Activated CD8-positive, alpha-beta memory T cell treated with anti-CD3 and anti-CD28 coated beads, Interleukin-2, amount 50 U/mL, for 1 hour (primary cell): ENCODE measurements around the gene MSH5.
A peak's percentile ranks its signal among the peaks of the same experiment; 100 is the strongest.
"Not testable (repeated sequence)": the region's sequence is repeated elsewhere in the genome, so short reads cannot be mapped to it uniquely, and the experiment has no call there.

Experiments used
- DNase-seq: peaks from one replicate; pipeline ENCODE4 v3.0.0-alpha.2; 2020; ENCODE audit errors: extremely low read depth

The MSH5 gene

DNA sequence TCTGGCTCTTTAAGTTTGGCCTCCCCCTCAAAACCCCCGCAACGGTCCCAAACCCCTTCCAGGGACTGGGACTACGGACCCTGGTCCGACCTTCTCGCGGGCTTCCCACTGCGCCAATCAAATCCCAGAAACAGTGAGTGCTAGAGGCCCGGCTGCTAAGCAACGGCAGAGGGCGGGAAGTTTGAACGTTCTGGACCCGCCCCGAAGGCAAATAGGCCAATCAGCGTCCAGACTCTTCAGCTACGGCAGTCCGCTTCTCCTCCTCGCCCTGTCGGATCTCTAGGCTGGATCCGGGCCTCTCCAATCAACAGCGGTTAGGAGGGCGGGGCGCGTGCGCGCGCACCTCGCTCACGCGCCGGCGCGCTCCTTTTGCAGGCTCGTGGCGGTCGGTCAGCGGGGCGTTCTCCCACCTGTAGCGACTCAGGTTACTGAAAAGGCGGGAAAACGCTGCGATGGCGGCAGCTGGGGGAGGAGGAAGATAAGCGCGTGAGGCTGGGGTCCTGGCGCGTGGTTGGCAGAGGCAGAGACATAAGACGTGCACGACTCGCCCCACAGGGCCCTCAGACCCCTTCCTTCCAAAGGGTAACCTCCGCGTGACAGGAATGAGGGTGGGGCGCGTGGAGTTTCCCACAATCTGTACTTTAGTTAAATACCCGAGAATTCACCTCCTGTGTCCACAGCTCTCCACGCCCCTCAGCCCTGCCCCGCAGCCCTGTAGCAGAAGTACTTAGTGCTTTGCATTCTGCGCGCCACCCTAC, at the start of gene MSH5:
TSS of gene MSH5 (plus strand) at position 367 of the 758 bp plus-strand sequence. CDS start 462 bp downstream, outside the sequence.
- DNase-seq = peak; percentile 89

DNA sequence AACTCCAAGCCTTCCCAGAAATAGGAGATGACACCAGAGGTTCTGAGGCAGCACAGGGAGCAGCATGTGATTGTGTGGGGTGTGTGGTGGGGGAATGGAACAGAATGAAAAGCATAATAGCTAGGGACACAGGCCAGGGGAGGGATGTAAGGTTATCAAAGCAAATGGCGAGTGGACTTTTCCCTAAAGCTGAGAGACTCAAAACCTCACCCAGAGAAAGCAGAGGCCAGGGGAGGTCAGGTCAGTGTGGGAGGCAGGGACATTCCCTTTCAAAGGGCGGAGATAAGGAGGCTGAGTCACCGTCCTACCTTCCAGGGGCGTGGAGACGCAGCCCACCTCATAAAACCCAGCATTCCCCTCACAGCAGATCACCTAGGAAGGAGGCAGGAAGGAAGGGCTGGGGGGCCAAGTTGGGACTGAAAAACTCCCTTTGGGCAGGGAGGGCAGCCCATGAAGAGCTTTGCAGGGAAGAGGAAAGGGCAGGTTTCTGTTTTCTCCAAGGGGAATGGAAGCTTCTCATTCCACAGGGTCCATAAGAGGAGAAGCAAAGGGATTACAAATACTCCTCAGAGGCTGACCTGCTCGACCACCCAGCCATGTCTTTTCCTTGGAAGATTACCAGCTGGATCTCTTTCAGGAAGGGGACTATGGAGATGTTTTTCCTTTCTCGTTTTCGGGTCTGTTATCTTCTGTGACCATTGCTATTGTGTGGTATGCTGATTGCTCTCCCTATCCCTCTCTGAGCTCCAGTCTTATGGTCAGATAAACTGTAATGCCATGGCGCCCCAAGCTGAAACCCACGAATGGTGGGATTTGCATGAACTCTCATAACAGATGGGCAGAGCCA, 49.4 kb upstream of the MSH5 start:
- no peak for DNase-seq

DNA sequence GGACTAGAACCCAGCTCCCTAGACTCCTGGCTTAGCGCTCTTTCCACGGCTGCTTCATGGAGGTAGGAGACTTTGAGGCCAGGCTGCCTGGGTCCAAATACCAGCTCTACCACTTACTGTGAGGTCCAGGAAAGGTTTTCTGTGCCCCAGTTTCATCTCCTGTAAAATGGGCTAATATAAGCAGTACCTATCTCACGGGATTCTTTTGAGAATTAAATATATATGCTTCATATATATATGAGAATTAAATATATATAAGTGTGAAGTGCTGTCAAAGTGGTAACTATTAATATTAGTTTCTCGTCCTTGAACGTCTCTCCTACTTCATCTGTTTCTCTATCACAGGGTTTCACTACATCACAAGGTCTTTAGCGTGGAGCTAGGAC, 48.7 kb upstream of the MSH5 start:
- DNase-seq = no peak

DNA sequence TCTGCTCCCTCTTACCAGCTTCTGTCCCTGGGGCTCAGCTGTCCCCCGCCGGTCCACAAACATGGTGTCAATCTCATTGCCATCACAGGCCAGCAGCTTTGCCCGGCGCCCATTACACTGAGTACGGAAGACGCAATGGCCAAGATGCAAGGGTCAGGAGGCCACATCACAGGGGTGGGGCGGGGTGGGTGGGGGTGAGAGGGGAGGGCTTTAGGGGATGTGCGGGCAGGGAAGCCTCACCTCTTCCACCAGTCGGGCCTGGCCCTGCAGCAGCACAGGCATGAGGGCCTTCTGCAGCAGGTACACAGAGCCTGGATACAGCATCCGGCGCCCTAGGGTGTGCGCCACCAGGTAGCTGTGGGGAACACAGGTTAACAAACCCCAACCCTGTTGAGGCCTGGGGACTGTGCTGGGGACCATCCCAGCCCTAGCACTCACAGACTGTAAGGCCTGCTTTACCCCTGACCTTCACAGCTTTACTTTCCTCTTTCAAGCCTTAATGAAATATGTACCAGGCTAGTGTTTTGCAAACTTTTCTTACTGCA, 48.2 kb upstream of the MSH5 start:
- no peak for DNase-seq

DNA sequence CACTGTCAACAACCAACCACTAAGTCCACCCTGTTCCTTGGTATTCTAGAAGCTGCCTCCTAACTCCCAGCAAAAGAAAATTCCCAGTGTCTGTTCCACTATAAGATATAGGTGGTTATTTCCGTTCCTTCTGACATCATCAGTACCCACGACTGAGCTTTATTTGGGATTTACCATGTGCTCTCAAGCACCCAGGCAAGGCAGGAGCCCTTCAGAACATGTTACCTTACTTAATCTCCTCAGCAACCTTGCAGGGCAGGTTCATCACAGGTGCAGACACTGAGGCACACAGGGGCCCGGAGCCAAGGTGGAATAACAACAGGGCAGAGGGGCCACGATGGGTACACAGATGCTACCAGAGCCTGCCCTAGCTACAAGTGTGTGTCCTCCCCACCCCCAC, 47.5 kb upstream of the MSH5 start:
- DNase-seq = no peak

DNA sequence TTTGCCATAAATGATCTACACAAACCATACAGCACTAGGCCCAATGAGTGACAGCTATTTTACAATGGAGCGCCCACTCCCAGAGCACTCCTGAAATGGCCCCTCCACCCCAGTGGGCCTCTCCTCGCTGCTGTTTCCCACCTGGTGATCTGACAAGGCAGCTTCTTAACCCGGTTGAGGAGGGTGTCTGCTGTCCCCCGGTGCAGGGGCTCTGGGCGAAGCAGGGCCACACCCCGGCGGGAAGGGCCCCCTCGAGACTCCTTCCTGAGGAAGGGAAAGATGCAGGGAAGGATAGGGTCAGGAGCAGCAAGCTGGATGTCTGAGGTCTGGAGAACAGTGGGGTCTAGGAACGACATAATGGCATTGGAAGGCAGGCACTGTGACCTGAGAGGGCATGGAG, 46.9 kb upstream of the MSH5 start:
- DNase-seq = no peak

DNA sequence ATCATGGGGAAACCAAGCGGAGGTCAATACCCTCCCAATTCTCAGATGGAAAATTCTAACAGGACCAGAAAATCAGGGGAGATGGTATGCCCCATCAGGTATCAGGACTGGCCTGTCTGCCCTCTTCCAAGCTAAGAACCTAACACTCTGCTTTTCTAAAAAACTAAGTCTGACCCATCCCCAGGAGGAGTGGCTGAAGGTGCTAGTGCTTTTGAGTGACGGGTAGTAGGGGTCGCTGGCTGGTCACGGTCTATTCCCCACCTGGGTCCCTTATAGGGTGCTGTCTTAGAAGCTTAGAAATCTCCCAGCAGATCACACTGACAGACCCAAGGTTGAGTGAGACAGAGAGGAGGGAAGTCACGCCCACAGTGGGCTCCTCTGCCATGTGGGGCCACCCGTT, 46.3 kb upstream of the MSH5 start:
- DNase-seq = no peak

DNA sequence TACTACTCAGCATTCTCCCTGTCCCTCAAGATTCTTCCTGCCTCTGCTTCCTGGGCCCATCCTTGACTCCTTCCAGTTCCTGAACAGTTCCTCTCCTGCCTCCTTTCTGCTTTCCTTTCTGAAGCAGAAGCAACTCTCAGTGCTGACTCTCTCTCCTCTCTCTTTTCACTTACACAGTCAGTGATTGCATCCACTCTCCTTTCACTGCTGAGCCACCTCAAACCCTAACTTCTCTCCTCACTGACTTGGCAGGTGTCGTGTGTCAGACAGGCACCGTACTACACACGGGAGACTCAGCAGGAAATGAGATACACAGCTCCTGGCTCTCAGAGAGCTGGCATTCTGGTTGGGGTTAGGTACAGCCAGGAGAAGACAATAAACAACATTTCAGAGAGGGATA, 42.2 kb upstream of the MSH5 start:
- DNase-seq = no peak

DNA sequence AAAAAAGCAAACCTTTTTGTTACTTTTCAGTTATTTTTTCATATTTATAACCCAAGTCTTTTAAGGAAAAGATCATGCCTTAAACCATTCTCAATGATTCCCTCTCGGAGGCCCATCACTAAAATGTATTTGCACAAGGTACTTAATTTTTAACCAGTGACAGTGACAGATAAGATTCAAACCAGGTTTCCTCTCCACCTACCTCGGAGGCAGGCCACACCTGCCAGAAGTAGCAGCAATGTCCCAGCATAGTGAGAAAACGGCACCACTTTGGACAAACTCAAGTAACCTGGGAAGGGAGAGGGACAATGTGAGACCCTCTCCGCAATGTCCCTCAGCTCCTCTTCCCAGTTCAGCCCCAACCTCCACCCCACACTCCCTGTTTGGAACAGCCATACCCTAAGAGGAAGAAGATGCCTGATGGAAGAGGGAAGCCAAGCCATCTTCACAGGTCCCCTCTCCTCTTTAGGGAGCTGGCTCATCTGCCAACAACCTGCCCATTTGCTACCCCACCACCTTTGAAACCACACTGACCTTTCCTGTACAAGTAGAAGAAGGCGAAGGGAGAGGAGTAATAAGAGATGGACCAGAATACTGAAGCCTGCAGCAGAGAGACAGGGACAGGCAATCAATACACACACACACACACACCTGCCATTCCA, 38.9 kb upstream of the MSH5 start:
- DNase-seq = no peak

DNA sequence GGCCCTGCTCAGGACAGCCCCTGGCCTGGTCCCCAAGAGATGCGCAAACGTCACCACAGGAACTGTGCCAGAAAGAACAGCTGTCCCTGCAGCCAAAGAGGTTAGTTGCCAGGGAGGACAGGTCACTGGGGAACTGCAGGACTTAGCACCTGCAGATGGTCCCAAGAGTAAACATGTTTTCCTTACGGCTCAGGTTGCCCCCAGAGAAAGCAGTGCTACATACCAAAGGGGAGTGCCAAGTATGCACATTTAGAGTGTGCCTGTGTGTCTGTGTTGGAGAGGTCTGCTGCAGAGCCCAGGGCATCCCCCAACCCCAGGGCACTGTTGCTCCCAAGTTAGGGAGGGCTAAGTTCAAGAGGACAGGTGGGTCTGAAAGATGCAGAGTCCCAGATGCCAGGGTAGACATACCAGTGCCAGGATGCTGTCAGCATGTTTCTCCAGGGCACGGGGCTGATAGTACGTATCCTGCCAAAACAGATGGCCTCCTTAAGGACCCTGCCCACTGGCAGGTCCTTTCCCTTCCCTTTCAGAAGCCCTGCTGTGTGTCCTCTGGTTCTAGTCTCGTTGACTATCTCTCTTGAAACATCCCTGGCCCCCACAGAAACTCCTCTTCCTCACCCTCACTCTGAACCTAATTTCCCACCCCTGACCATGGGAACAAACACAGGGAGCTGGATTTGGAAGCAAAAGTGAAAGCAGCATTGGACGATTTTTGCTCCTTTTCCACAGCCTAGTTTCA, 38.0 kb upstream of the MSH5 start:
- no peak for DNase-seq

DNA sequence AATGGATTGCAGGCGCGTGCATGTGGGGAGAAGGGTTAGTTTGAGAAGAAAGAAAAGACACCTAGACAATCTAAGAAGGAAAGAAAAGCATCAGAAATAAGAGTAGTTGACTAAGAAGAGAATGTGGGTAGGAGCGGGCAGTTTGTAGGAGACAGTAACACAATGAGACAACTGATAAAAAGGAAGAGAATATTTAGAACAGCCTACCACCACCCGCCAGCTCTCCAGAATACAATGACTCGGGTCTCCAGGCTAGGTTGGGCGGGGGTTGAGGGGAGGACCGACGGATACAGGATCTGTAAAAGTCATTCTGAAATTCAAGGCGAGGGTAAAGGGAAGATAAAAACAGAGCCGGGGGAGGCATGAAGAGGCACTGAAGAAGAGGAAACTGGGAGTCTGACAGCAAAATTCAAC, 37.4 kb upstream of the MSH5 start:
- DNase-seq = no peak

DNA sequence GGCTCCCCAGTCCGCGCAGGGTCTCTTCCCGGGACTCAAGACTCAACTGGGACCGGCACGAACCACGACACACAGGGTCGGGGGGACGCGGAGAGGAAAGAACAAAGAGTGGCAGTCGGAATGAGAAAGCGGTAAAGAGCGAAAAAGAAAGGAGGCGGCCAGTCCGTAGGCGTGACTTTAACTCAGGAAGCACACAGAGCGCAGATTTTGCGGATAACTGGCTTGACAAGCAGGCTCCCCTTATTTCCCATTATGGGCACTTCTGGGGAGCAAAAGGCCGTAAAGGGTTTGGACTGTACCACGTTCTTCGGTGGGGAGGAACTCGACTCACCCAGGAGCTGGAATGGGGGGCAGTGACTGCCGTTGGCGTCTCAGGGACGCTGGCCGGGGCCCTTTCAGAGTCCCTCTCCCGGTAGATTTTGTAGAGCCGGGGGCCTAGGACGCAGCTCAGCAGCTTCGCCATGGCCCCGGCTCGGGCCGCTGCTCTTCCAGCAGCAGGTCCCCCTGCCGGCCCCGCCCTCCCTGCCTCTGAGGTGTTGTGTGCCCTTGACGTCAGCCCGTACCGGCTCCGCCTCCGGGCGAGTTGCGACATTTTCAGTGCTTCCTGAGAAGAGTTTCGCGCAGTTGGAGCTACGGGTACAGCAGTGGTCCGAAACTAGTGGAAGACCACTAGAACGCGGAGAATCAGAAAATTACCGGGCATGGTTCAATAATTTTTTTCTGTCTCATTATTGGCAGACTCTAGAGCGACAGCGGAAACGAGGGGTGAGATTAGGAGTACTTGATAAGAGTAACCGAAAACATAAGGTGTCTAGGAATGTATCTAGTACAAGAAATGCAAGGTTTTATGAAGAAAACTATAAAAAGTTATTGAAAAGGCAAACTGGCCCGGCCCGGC, 36.7 kb upstream of the MSH5 start, which contains the start of gene ABHD16A:
TSS of gene ABHD16A (minus strand) at position 506 of the 898 bp plus-strand sequence. CDS start at position 463, 43 bp downstream.
- peak; percentile 95 for DNase-seq

DNA sequence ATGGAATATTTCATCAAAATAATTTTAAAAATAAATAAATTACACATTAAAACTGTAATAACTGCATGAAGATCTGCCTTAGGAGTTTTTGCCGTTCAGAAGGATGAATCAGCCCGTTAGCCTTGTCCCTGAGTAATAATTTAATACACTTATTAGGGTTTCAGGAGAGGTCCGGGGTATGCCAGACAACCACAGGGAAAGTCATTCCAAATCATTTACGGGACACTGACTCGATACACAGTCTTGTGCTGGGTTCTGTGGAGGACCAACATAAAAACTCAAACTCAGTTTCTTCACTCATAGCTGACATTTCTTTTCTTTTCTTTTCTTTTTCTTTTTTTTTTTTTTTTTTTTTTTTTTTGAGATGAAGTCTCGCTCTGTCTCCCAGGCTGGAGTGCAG, 33.9 kb upstream of the MSH5 start:
- DNase-seq = no peak

DNA sequence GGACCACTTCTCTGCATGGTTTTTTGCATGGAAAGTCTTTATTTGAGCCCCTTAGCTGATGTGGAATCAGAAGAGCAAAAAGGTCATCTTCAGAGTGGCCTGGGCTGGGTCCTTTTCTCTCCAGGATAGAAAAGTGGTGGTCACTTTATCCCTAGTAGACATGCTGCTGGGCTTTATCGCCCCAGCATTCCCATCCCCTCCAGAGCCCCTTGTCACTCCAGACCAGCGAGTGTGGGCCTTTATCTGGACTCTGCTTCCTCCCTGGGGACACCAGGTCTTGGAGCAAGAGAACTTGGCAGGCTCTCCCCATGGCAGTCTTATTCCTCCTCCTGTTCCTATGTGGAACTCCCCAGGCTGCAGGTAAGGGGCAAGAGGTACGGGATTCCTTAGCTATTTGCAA, 33.2 kb upstream of the MSH5 start, which contains the start of gene LY6G6F:
TSS of gene LY6G6F (plus strand) at position 268 of the 400 bp plus-strand sequence. CDS start at position 309, 41 bp downstream.
- DNase-seq = no peak

DNA sequence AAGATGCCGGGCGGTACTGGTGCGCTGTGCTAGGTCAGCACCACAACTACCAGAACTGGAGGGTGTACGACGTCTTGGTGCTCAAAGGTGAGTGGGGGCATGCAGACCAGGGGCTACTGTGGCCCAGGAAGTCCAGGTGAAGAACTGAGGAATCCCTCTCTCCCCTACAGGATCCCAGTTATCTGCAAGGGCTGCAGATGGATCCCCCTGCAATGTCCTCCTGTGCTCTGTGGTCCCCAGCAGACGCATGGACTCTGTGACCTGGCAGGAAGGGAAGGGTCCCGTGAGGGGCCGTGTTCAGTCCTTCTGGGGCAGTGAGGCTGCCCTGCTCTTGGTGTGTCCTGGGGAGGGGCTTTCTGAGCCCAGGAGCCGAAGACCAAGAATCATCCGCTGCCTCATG, 32.1 kb upstream of the MSH5 start:
- DNase-seq = no peak

DNA sequence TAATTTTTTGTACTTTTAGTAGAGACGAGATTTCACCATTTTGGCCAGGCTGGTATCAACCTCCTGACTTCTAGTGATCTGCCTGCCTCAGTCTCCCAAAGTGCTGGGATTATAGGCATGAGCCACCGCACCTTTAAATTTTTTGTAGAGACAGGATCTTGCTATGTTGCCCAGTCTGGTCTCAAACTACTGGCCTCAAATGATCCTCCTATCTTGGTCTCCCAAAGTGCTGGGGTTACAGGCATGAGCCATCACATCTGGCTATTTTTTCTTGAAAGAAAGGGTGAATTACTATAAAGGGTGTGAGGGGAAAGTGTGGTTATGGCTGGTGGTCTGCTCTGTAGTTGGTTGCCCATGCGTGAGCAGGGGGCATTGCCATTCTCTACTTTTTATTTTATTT, 31.6 kb upstream of the MSH5 start:
- no peak for DNase-seq

DNA sequence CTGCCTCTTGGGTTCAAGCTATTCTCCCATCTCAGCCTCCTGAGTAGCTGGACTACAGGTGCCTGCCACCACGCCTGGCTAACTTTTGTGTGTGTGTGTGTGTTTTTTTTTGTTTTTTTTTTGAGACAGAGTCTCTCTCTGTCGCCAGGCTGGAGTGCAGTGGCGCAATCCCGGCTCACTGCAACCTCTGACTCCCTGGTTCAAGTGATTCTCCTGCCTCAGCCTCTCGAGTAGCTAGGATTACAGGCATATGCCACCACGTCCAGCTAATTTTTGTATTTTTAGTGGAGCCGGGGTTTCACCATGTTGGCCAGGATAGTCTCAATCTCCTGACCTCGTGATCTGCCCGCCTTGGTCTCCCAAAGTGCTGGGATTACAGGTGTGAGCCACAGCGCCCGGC, 30.6 kb upstream of the MSH5 start:
- DNase-seq = not testable (repeated sequence)

DNA sequence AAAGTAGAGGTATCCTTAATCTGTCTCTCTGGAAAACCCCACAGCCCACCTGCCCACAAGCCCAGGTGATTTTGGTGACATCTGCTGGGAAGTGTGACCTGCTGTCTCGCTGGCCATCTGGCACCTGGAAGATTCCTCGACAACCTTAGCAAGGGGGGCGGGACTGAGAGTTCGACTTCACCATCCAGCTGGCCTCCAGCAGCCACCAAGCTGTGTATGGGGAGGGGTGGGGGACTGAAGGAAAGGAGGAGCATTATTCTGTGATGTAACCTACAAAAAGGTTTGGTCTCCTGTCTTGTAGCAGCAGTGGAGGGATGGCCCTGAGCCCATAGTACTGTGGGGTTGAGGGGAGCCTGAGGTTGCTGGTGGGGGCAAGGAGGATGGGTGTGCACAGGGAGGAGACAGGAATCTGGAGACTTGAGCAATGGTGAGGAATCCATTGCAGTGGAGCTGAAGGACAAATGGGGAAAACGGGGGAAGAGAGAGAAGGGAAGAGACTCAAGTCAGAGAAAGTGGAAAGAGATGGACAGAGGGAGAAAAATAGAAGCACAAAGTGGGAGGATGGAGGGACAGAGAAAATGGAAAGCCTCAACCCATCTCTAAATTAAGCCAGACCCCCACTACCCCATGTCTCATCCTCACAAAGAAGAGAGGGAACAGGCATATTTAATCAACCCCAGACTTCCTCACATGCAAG, 29.1 kb upstream of the MSH5 start:
- no peak for DNase-seq

DNA sequence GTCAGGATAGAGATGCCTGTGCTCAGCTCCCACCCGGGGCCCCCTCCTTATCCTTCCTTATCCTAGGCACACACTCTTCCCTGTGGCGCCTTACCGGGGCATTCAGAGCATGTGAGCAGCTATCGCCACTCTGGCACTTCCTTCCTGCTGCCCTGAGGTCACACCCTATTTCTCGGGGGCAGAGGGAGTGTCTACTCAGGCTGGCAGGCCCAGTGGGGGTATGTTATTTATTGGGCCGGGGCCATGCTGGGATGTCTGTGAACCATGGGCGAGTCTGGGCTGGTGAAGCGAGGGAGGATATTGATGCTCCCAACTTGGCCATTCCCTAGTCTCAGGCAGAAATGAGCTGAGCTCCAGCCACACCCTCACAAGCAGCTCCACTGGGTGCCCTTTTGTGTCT, 28.6 kb upstream of the MSH5 start:
- no peak for DNase-seq

DNA sequence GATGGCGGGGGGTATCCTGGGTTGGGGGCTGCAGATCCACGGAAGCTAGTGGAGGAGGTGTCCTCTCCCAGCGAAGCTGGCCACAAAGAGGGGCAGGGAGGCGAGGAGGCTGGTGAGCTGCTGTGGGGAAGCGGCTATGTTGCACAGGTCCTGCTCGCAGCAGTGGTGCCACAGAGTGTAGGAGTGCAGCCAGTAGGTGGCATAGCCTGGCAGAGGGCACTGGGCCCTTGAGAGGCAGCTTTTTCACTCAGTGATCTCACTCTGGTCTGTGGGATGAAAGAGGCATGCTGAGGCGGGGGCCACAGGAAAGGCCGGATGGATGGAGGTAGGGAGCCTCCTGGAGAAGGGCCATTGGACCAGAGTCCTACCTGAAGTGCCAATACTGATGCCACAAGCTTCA, 27.5 kb upstream of the MSH5 start:
- no peak for DNase-seq
